A375 (cell line): ENCODE measurements around the gene HCRT. TPM values are rescaled to one million over a fixed set of nuclear protein-coding genes. Genes with fewer than 3 reads are reported as not detected.

Source experiments
- total RNA-seq: library from RNA; depleted of rRNA; stranded (reverse); fragments of >200 nt; shearing (Covaris generic); gene quantifications from 2 replicates; pipeline ENCODE4 v1.2.3, GENCODE V29; 2014; rRNA removed

The HCRT gene, protein sequence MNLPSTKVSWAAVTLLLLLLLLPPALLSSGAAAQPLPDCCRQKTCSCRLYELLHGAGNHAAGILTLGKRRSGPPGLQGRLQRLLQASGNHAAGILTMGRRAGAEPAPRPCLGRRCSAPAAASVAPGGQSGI
- total RNA-seq, result not detected in 2 replicates

DNA sequence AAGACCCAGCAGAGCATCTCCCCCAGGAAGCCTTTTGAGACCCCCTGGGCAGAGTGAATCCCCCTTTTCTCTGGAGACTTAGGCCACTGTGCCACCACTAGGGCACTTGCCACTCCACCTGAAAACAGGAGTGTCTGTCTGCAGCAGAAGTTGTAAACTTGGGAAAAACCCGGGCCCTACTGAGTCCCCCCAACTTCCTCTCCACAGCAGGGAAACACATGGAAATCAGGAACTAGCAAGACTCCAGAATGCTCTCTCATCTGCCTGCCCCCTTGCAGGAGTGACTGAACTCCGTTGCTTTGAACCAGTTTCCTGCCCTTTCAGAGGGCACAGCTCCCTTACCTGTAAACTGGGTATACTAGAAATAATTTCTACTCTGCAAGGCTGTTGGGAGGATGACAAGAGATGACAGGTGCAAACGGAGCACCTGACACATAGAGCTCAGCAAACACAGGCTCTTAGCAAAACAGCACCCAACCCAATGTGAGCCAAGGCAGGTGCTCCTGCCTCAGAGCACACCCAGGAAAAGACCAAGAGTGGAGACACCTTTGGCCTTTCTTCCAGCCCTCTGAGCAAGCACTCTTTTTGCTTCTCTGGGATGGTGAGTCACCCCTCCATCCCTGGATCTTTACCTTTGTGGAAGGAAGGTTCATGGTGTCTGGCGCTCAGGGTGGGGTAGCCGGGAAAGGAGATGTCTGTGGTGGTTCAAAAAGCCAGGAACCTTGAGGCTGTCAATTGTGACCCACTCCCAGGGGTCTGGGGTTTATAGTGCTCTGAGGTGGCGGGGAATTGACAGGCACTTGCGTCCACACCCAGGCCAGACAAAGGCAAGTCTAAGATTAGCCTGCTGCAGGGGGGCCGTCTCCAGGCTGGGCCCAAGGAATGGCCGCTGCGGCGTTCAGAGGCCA is at the start of gene HCRT:
HCRT (minus strand) TSS at position 740 of the 908 bp plus-strand sequence; CDS start at position 653, 87 bp downstream.

GRCh38 chr17:42193969-42194899 is 9.0 kb upstream of the HCRT start, which contains the start of gene GHDC:
Gene GHDC (minus strand): TSS chr17:42194494. CDS start chr17:42193581, 913 bp downstream.

DNA sequence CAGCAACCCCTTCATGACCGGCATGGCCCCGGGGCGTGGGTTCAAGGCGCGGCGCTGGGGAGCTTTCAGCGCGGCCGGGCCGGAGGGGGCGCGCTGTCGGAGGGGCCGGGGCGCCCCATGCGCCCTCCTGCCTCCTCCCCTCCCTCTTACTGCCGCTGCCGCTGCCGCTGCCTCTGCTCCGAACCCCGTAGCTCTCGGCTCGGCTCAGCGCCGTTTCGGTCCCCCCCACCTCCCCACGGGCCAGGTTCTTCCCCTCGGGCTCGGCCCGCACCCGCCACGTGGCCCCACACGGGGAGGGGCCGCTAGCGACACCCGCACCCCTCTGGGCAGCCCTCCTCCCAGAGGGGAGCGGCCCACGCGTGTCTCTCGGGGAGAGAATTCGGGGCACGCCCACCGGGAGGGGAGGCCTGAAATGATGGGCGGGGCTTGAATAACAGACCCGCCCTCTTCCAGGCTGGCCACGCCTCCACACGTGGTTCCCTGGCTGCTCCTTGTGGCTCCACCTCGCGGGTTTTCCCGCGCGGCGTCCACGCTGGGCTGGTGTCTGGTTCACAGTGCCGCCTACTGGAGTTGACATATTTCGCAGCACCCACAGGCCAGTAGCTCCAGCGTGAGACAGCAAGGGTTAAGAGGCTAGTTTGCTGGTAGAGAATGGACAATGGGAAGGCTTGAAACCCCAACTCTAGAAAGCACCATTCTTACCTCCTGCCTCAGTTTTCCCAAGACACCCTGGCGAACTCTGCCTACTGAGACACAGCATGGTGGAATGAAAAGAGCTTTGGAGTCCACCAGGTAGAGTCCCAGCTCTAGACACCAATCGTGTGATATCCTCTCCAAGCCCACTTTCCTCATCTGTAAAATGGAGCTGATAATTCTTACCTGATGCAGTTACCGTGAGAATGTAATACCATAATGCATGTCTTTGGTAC is 4.1 kb downstream of the HCRT start, which contains the start of gene KCNH4:
KCNH4 (minus strand) TSS at position 221 of the 929 bp plus-strand sequence; CDS start at position 24, 197 bp downstream.

Other genes starting within 250 kb of the HCRT start
- 162 and 173 TPM in 2 replicates for gene CNP, start 218.7 kb downstream of the HCRT start, total RNA-seq
- gene DNAJC7, start 168.0 kb downstream of the HCRT start, total RNA-seq, result 129 and 133 TPM in 2 replicates
- 81.9 and 82.1 TPM in 2 replicates for gene NKIRAS2, start 165.4 kb downstream of the HCRT start, total RNA-seq
- 2.9 and 3.2 TPM in 2 replicates for gene C17orf113, start 134.9 kb downstream of the HCRT start, total RNA-seq
- 0.11 TPM in 1 of 2 replicates, not detected in the other for gene ZNF385C, start 87.0 kb downstream of the HCRT start, total RNA-seq
- gene DHX58, start 72.7 kb downstream of the HCRT start, total RNA-seq, result 7.0 and 7.7 TPM in 2 replicates
- 23.5 and 36.3 TPM in 2 replicates for gene KAT2A, start 64.1 kb downstream of the HCRT start, total RNA-seq
- 0.08 TPM in 1 of 2 replicates, not detected in the other for gene HSPB9, start 62.6 kb downstream of the HCRT start, total RNA-seq
- gene RAB5C, start 30.5 kb downstream of the HCRT start, total RNA-seq, result 108 and 130 TPM in 2 replicates
- 0.03 and 0.04 TPM in 2 replicates for gene KCNH4, start 4.3 kb downstream of the HCRT start, total RNA-seq
- 17.3 and 20.4 TPM in 2 replicates for gene GHDC, start 9.0 kb upstream of the HCRT start, total RNA-seq
- 25.1 and 27.2 TPM in 2 replicates for gene STAT5B, start 90.9 kb upstream of the HCRT start, total RNA-seq
- gene STAT5A, start 103.0 kb upstream of the HCRT start, total RNA-seq, result 25.4 and 27.8 TPM in 2 replicates
- gene STAT3, start 203.0 kb upstream of the HCRT start, total RNA-seq, result 43.0 and 47.5 TPM in 2 replicates
- gene CAVIN1, start 237.8 kb upstream of the HCRT start, total RNA-seq, result 257 and 264 TPM in 2 replicates